H1 (cell line): Measurements from ENCODE around the gene SFXN4. TPM values are rescaled to one million over a fixed set of nuclear protein-coding genes. Genes with fewer than 3 reads are reported as not detected.

Experiments
- CHD7 ChIP-seq: fragments of 300-600 bp; sonication (generic); IDR thresholded peaks from 2 replicates; pipeline ENCODE4 v1.7.1; 2012; ENCODE audit warnings: low read length, moderate library complexity, mild to moderate bottlenecking, inconsistent platforms; ENCODE audit not compliant: insufficient replicate concordance
- CTBP2 ChIP-seq: IDR thresholded peaks from 2 replicates; pipeline ENCODE4 v1.7.0; 2011; ENCODE audit warnings: borderline replicate concordance, mild to moderate bottlenecking, moderate library complexity, mixed read lengths, low read length; ENCODE audit not compliant: insufficient read depth, insufficient read length
- KDM1A ChIP-seq: fragments of 200-600, 300-600 bp; sonication (generic); IDR thresholded peaks from 2 replicates; pipeline ENCODE4 v1.7.1; 2016; ENCODE audit warnings: mild to moderate bottlenecking, low read length, borderline replicate concordance
- MAFK ChIP-seq: IDR thresholded peaks from 2 replicates; pipeline ENCODE4 v1.6.1; 2012; ENCODE audit warnings: low read depth, mild to moderate bottlenecking, improper control_type of control experiment, low read length
- RAD21 ChIP-seq, 2 experiments: IDR thresholded peaks in 1 of 2; conservative IDR thresholded peaks in 1 of 2; 2 replicates each; pipeline ENCODE4 v1.6.1; 2011; ENCODE audit warnings: low read depth in 2 of 2, low read length in 2 of 2, improper control_type of control experiment in 1 of 2, inconsistent platforms in 1 of 2, mild to moderate bottlenecking in 1 of 2, moderate library complexity in 1 of 2
- SIRT6 ChIP-seq: IDR thresholded peaks from one replicate; pipeline ENCODE4 v1.7.1; 2012; ENCODE audit warnings: low read length, inconsistent platforms
- SP2 ChIP-seq: IDR thresholded peaks from 2 replicates; pipeline ENCODE4 v1.6.1; 2012; ENCODE audit warnings: mild to moderate bottlenecking, low read length, inconsistent platforms
- TBP ChIP-seq: IDR thresholded peaks from 2 replicates; pipeline ENCODE4 v1.6.1; 2011; ENCODE audit warnings: low read depth, low read length, improper control_type of control experiment
- USF2 ChIP-seq: IDR thresholded peaks from 2 replicates; pipeline ENCODE4 v1.6.1; 2011; ENCODE audit warnings: low read length, improper control_type of control experiment
- polyA plus RNA-seq, 7 experiments: library from polyadenylated mRNA; depleted of rRNA in 3 of 7; stranded (reverse) in 5 of 7; unstranded in 2 of 7; fragments of >200 nt in 5 of 7; fragments of 200-250 nt in 2 of 7; gene quantifications; 1 replicate in 5 of 7; 2 replicates in 1 of 7; 4 replicates in 1 of 7; pipeline versions ENCODE4 v1.2.1 to v1.2.3, GENCODE V29; 2011 to 2013; ENCODE audit warnings: missing spikeins in 2 of 7, mixed read lengths in 2 of 7
- total RNA-seq: library from RNA; stranded (reverse); fragmentation: NEBNext Ultra II Directional; extraction: Animal tissue kit (Norgen Biotek cat#: 25700); gene quantifications from 2 replicates; pipeline ENCODE4 v1.2.1, GENCODE V29; 2021

SFXN4 gene
- total and polyA plus RNA-seq, 2 of the 8 experiments (the other 6 are each of a cell fraction or from before 2014, with no cell fraction given) = 15.4 to 21.6 TPM

GRCh38 chr10:119143657-119144056 is 21.9 kb downstream of the SFXN4 start (continued):
- no peak for TF ChIP-seq CHD7
- TF ChIP-seq KDM1A = no peak
- TF ChIP-seq RAD21 (IDR thresholded peaks at IDR 0.05 in 1 of 2, conservative IDR thresholded peaks at IDR 0.05 in 1 of 2; ENCODE audit: low read depth in 2 of 2, low read length in 2 of 2) = no peak
- TF ChIP-seq TBP = no peak
- TF ChIP-seq SP2 = no peak
- no peak for TF ChIP-seq USF2
- no peak for TF ChIP-seq MAFK
- TF ChIP-seq CTBP2 = no peak
- TF ChIP-seq SIRT6 = no peak
